Measurements from ENCODE around the gene CAPNS1. TPM values are rescaled to one million over a fixed set of nuclear protein-coding genes. Genes with fewer than 3 reads are reported as not detected.
A peak's percentile ranks its signal among the peaks of the same experiment; 100 is the strongest.

The CAPNS1 gene
- 100 to 1,000 TPM; 415 to 432 TPM for total RNA-seq
- polyA plus RNA-seq = 167 TPM

GRCh38 chr19:36139473-36140303, at the start of gene CAPNS1:
TSS of gene CAPNS1 (plus strand) at chr19:36140066. CDS start at chr19:36141012, 946 bp downstream.
- Histone ChIP-seq H3K27ac (ENCODE audit: low read depth, low read length) (peak within 1 kb of the TSS; percentile 91), H3K36me3 (ENCODE audit: insufficient read depth, low read length) (peaks cover 14% of the 10 kb centered on the region), H3K4me3 (ENCODE audit: low read length) (peak within 1 kb of the TSS; percentile 98), H3K9me3 (ENCODE audit: low read length) (no peaks in the 10 kb centered on the region), H3K27me3 (ENCODE audit: insufficient read depth, low read length, poor library complexity, severe bottlenecking) (no peaks in the 10 kb centered on the region), H3K4me1 (ENCODE audit: insufficient read depth, low read length) (peaks cover 9% of the 10 kb centered on the region)
- H3K36me3 Mint-ChIP-seq = peaks cover 4 to 38% (median 9%) of the 10 kb centered on the region in 3 donors
- peaks cover 15 to 23% (median 23%) of the 10 kb centered on the region in 3 donors for H3K4me1 Mint-ChIP-seq
- peak within 1 kb of the TSS; percentile 22 to 98 (median 92) for H3K27ac Mint-ChIP-seq
- H3K9me3 Mint-ChIP-seq = no peaks in the 10 kb centered on the region
- peak; percentile 87 to 95 (median 89) for DNase-seq
- H3K27me3 Mint-ChIP-seq = no peaks in the 10 kb centered on the region
- peak within 1 kb of the TSS; percentile 94 to 98 (median 96) for H3K4me3 Mint-ChIP-seq
- POLR2A ChIA-PET = interaction anchor here (0.6 to 1.5 kb wide), 3 partner anchors 12 to 75 kb away, joined by 4 to 6 read pairs (median 5); partner anchors contain the start of genes POLR2I, TBCB, ZNF146 and ZNF565
- CTCF ChIA-PET = interaction anchor here (1.2 to 3.9 kb wide), 2 partner anchors 10 to 12 kb away, joined by 3 to 21 read pairs; no protein-coding TSS in a partner anchor

GRCh38 chr19:36090910-36091695, 48.8 kb upstream of the CAPNS1 start:
- no peak overlapping the region for H3K4me3 Mint-ChIP-seq
- ChIA-PET POLR2A (no interaction called here), CTCF (interaction anchor here (0.6 kb wide), 1 partner anchor 90 kb away, joined by 4 read pairs; no protein-coding TSS in a partner anchor)
- no peak overlapping the region for H3K4me3 ChIP-seq (ENCODE audit: low read length)
- no peaks in the 10 kb centered on the region for H3K36me3 Mint-ChIP-seq
- DNase-seq = no peak
- H3K27me3 Mint-ChIP-seq = no peaks in the 10 kb centered on the region
- no peaks in the 10 kb centered on the region for H3K9me3 ChIP-seq (ENCODE audit: low read length)
- H3K27ac ChIP-seq (ENCODE audit: low read depth, low read length) = no peak overlapping the region
- H3K4me1 Mint-ChIP-seq = peaks cover 2 to 14% (median 10%) of the 10 kb centered on the region in 3 donors
- no peaks in the 10 kb centered on the region for H3K4me1 ChIP-seq (ENCODE audit: insufficient read depth, low read length)
- H3K36me3 ChIP-seq (ENCODE audit: insufficient read depth, low read length) = no peaks in the 10 kb centered on the region
- H3K9me3 Mint-ChIP-seq = no peaks in the 10 kb centered on the region
- H3K27me3 ChIP-seq (ENCODE audit: insufficient read depth, low read length, poor library complexity, severe bottlenecking) = no peaks in the 10 kb centered on the region
- no peak overlapping the region for H3K27ac Mint-ChIP-seq

- ChIA-PET POLR2A (no interaction called here), CTCF (no interaction called here)
- H3K4me1 ChIP-seq (ENCODE audit: insufficient read depth, low read length) = no peaks in the 10 kb centered on the region
- H3K4me3 ChIP-seq (ENCODE audit: low read length) = no peak overlapping the region
- no peaks in the 10 kb centered on the region for H3K27me3 Mint-ChIP-seq
- no peaks in the 10 kb centered on the region for H3K36me3 ChIP-seq (ENCODE audit: insufficient read depth, low read length)
- DNase-seq = no peak
- H3K9me3 ChIP-seq (ENCODE audit: low read length) = no peaks in the 10 kb centered on the region
- H3K4me1 Mint-ChIP-seq = peaks cover 2 to 14% (median 10%) of the 10 kb centered on the region in 3 donors
- no peaks in the 10 kb centered on the region for H3K9me3 Mint-ChIP-seq
- no peak overlapping the region for H3K27ac ChIP-seq (ENCODE audit: low read depth, low read length)
- no peaks in the 10 kb centered on the region for H3K27me3 ChIP-seq (ENCODE audit: insufficient read depth, low read length, poor library complexity, severe bottlenecking)
- no peak overlapping the region for H3K4me3 Mint-ChIP-seq
- H3K27ac Mint-ChIP-seq = peak overlapping the region in 1 of 8 donors; percentile 66
- H3K36me3 Mint-ChIP-seq = peaks cover 0 to 3% (median 0%) of the 10 kb centered on the region in 3 donors
Measured at GRCh38 chr19:36092566-36092965, 47.3 kb upstream of the CAPNS1 start.

- Histone ChIP-seq H3K4me3 (ENCODE audit: low read length) (no peak overlapping the region), H3K27ac (ENCODE audit: low read depth, low read length) (no peak overlapping the region), H3K9me3 (ENCODE audit: low read length) (no peaks in the 10 kb centered on the region), H3K27me3 (ENCODE audit: insufficient read depth, low read length, poor library complexity, severe bottlenecking) (no peaks in the 10 kb centered on the region), H3K4me1 (ENCODE audit: insufficient read depth, low read length) (no peaks in the 10 kb centered on the region), H3K36me3 (ENCODE audit: insufficient read depth, low read length) (no peaks in the 10 kb centered on the region)
- Mint-ChIP-seq H3K4me1 (peaks cover 2 to 14% (median 10%) of the 10 kb centered on the region in 3 donors), H3K4me3 (no peak overlapping the region), H3K36me3 (peaks cover 0 to 3% (median 0%) of the 10 kb centered on the region in 3 donors), H3K27ac (peak overlapping the region in 5 of 8 donors; percentile 30 to 54 (median 41)), H3K27me3 (no peaks in the 10 kb centered on the region), H3K9me3 (no peaks in the 10 kb centered on the region)
- POLR2A ChIA-PET = no interaction called here
- no peak for DNase-seq
- CTCF ChIA-PET = no interaction called here
Measured at GRCh38 chr19:36093146-36093662, 46.7 kb upstream of the CAPNS1 start.

- H3K36me3 ChIP-seq (ENCODE audit: insufficient read depth, low read length) = no peaks in the 10 kb centered on the region
- CTCF ChIA-PET = no interaction called here
- no peaks in the 10 kb centered on the region for H3K4me1 ChIP-seq (ENCODE audit: insufficient read depth, low read length)
- H3K9me3 ChIP-seq (ENCODE audit: low read length) = no peaks in the 10 kb centered on the region
- H3K9me3 Mint-ChIP-seq = no peaks in the 10 kb centered on the region
- no peak for DNase-seq
- POLR2A ChIA-PET = no interaction called here
- peaks cover 2 to 14% (median 10%) of the 10 kb centered on the region in 3 donors for H3K4me1 Mint-ChIP-seq
- H3K4me3 ChIP-seq (ENCODE audit: low read length) = no peak overlapping the region
- H3K27me3 Mint-ChIP-seq = no peaks in the 10 kb centered on the region
- peak overlapping the region in 6 of 8 donors; percentile 33 to 58 (median 44) for H3K27ac Mint-ChIP-seq
- H3K36me3 Mint-ChIP-seq = peaks cover 0 to 3% (median 0%) of the 10 kb centered on the region in 3 donors
- no peaks in the 10 kb centered on the region for H3K27me3 ChIP-seq (ENCODE audit: insufficient read depth, low read length, poor library complexity, severe bottlenecking)
- H3K4me3 Mint-ChIP-seq = no peak overlapping the region
- no peak overlapping the region for H3K27ac ChIP-seq (ENCODE audit: low read depth, low read length)
Measured at GRCh38 chr19:36093687-36094086, 46.2 kb upstream of the CAPNS1 start.

- Mint-ChIP-seq H3K4me3 (no peak overlapping the region), H3K36me3 (peaks cover 0 to 3% (median 0%) of the 10 kb centered on the region in 3 donors), H3K4me1 (peaks cover 2 to 14% (median 10%) of the 10 kb centered on the region in 3 donors), H3K9me3 (no peaks in the 10 kb centered on the region), H3K27me3 (no peaks in the 10 kb centered on the region), H3K27ac (peak overlapping the region in 3 of 8 donors; percentile 60 to 87 (median 70))
- Histone ChIP-seq H3K9me3 (ENCODE audit: low read length) (no peaks in the 10 kb centered on the region), H3K4me3 (ENCODE audit: low read length) (no peak overlapping the region), H3K27ac (ENCODE audit: low read depth, low read length) (no peak overlapping the region), H3K27me3 (ENCODE audit: insufficient read depth, low read length, poor library complexity, severe bottlenecking) (no peaks in the 10 kb centered on the region), H3K4me1 (ENCODE audit: insufficient read depth, low read length) (no peaks in the 10 kb centered on the region), H3K36me3 (ENCODE audit: insufficient read depth, low read length) (no peaks in the 10 kb centered on the region)
- ChIA-PET CTCF (no interaction called here), POLR2A (no interaction called here)
- DNase-seq = no peak
Measured at GRCh38 chr19:36097036-36097435, 42.8 kb upstream of the CAPNS1 start.

- no peak for DNase-seq
- H3K27me3 Mint-ChIP-seq = no peaks in the 10 kb centered on the region
- Histone ChIP-seq H3K36me3 (ENCODE audit: insufficient read depth, low read length) (no peaks in the 10 kb centered on the region), H3K4me1 (ENCODE audit: insufficient read depth, low read length) (no peaks in the 10 kb centered on the region), H3K27me3 (ENCODE audit: insufficient read depth, low read length, poor library complexity, severe bottlenecking) (no peaks in the 10 kb centered on the region), H3K27ac (ENCODE audit: low read depth, low read length) (no peak overlapping the region), H3K9me3 (ENCODE audit: low read length) (no peaks in the 10 kb centered on the region), H3K4me3 (ENCODE audit: low read length) (no peak overlapping the region)
- no peak overlapping the region for H3K27ac Mint-ChIP-seq
- POLR2A ChIA-PET = no interaction called here
- CTCF ChIA-PET = interaction anchor here (1.4 kb wide), 1 partner anchor 29 kb away, joined by 3 read pairs; no protein-coding TSS in a partner anchor
- no peak overlapping the region for H3K4me3 Mint-ChIP-seq
- H3K36me3 Mint-ChIP-seq = peaks cover 0 to 3% (median 3%) of the 10 kb centered on the region in 3 donors
- H3K9me3 Mint-ChIP-seq = no peaks in the 10 kb centered on the region
- H3K4me1 Mint-ChIP-seq = no peaks in the 10 kb centered on the region
Measured at GRCh38 chr19:36099166-36099785, 40.6 kb upstream of the CAPNS1 start.
